Natural killer cell (primary cell): ENCODE results near the gene TBL1X. TPM values are rescaled to one million over a fixed set of nuclear protein-coding genes. Genes with fewer than 3 reads are reported as not detected.
A peak's percentile ranks its signal among the peaks of the same experiment; 100 is the strongest.

ENCODE experiments used
- ATAC-seq, 3 donors: fragments of 150-1000 bp in 2 of 3; fragments of 200-7000 bp in 1 of 3; cut with Tn5 transposase; 1 replicate in 1 of 3; 2 replicates in 2 of 3; pipeline ENCODE4 v1.10.0; 2021; ENCODE audit warnings: mild to moderate bottlenecking in 2 of 3, moderate library complexity in 2 of 3
- DNase-seq, 2 donors: peaks; one replicate each; pipeline versions ENCODE4 v3.0.0 to v3.0.0-alpha.2; 2013 to 2021; ENCODE audit warnings: mixed read lengths in 1 of 2
- H3K27ac ChIP-seq: one replicate; pipeline ENCODE4 v1.5.1; 2013; ENCODE audit warnings: mild to moderate bottlenecking, low read length
- H3K27me3 ChIP-seq: one replicate; pipeline ENCODE4 v1.6.1; 2013; ENCODE audit warnings: low read length; ENCODE audit not compliant: control insufficient read depth, insufficient read depth
- H3K36me3 ChIP-seq: one replicate; pipeline ENCODE4 v1.6.1; 2013; ENCODE audit warnings: low read length; ENCODE audit not compliant: control insufficient read depth, insufficient read depth
- H3K4me1 ChIP-seq: one replicate; pipeline ENCODE4 v1.6.1; 2013; ENCODE audit warnings: low read length; ENCODE audit not compliant: control insufficient read depth, insufficient read depth
- H3K4me3 ChIP-seq: one replicate; pipeline ENCODE4 v1.5.1; 2013; ENCODE audit warnings: low read length
- H3K9me3 ChIP-seq: one replicate; pipeline ENCODE4 v1.6.1; 2013; ENCODE audit warnings: low read length; ENCODE audit not compliant: control insufficient read depth, insufficient read depth
- H3K27ac Mint-ChIP-seq, 2 donors: one replicate each; pipeline ENCODE4 v1.8.0; 2022; ENCODE audit warnings: mild to moderate bottlenecking in 2 of 2, mixed read lengths in 2 of 2, moderate library complexity in 1 of 2
- H3K27me3 Mint-ChIP-seq, 2 donors: one replicate each; pipeline ENCODE4 v1.8.0; 2022; ENCODE audit warnings: low read depth in 2 of 2, mixed read lengths in 2 of 2
- H3K36me3 Mint-ChIP-seq: one replicate; pipeline ENCODE4 v1.8.0; 2022; ENCODE audit warnings: mixed read lengths
- H3K4me1 Mint-ChIP-seq, 2 donors: one replicate each; pipeline ENCODE4 v1.8.0; 2022; ENCODE audit warnings: mixed read lengths in 2 of 2
- H3K4me3 Mint-ChIP-seq: one replicate; pipeline ENCODE4 v1.8.0; 2022; ENCODE audit warnings: mild to moderate bottlenecking, moderate library complexity, mixed read lengths
- H3K9me3 Mint-ChIP-seq, 2 donors: one replicate each; pipeline ENCODE4 v1.8.0; 2022; ENCODE audit warnings: mixed read lengths in 2 of 2
- WGBS: methylation state at CpG from one replicate; pipeline ENCODE4 v1.1.7; 2013; ENCODE audit warnings: missing lambda C conversion rate; ENCODE audit not compliant: insufficient coverage; 5-methylcytosine and 5-hydroxymethylcytosine counted together
- intact Hi-C: fragments of 100-400 bp; cut with micrococcal nuclease; formaldehyde crosslinking; loops from one replicate; pipeline ENCODE4 v1.14.2; 2022
- total RNA-seq, 4 donors: library from RNA; stranded (reverse); fragments of 120-200 nt in 1 of 4; gene quantifications; one replicate each; pipeline versions ENCODE4 v1.2.3 to v1.2.4, GENCODE V29; 2013 to 2022
- TF ChIP-seq, protein P1 (sequence below): fragments of 200-600 bp; IDR thresholded peaks from one replicate; pipeline ENCODE4 v1.8.0; 2022; ENCODE audit warnings: antibody characterized with exemption

The TBL1X gene
- total RNA-seq, 3 donors from 2014 or later (not counting 1 experiment from before 2014, with no cell fraction given): 21.9 to 43.8 (median 32.7) TPM

DNA sequence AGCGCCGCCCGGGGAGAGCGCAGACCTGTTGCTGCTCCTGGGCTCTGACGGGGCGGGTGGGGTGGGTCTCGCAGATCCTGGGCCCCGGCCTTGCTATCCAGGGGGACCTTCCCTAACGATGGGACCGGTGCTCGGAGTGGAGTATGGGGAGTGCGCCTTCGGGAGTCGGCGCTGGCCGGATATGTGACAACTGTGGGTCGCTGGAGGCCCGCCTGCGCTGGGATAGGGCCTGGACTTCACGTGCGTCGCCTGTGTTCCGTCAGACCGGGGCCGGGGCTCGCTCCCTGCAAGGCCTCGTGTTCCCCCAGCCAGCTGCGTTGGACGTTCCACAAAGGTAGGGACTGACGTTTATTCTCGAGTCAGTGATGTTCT, 1.3 kb downstream of the TBL1X start:
- ATAC-seq: no peak
- Mint-ChIP-seq H3K4me3 (peak overlapping the region; percentile 81), H3K4me1 (peaks cover 34 to 38% of the 10 kb centered on the region in 2 donors), H3K27me3 (peaks cover 0 to 8% of the 10 kb centered on the region in 2 donors), H3K27ac (peak overlapping the region; percentile 53 to 60), H3K9me3 (no peaks in the 10 kb centered on the region), H3K36me3 (no peaks in the 10 kb centered on the region)
- H3K4me1 ChIP-seq: peaks cover 41% of the 10 kb centered on the region
- peak overlapping the region; percentile 35 for H3K27ac ChIP-seq
- DNase-seq: peak in 1 of 2 donors; percentile 27
- intact Hi-C loops: no loop called here
- H3K9me3 ChIP-seq: no peaks in the 10 kb centered on the region
- TF ChIP-seq, protein P1, sequence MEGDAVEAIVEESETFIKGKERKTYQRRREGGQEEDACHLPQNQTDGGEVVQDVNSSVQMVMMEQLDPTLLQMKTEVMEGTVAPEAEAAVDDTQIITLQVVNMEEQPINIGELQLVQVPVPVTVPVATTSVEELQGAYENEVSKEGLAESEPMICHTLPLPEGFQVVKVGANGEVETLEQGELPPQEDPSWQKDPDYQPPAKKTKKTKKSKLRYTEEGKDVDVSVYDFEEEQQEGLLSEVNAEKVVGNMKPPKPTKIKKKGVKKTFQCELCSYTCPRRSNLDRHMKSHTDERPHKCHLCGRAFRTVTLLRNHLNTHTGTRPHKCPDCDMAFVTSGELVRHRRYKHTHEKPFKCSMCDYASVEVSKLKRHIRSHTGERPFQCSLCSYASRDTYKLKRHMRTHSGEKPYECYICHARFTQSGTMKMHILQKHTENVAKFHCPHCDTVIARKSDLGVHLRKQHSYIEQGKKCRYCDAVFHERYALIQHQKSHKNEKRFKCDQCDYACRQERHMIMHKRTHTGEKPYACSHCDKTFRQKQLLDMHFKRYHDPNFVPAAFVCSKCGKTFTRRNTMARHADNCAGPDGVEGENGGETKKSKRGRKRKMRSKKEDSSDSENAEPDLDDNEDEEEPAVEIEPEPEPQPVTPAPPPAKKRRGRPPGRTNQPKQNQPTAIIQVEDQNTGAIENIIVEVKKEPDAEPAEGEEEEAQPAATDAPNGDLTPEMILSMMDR: no peak
- H3K4me3 ChIP-seq: peak overlapping the region; percentile 73
- H3K36me3 ChIP-seq: no peaks in the 10 kb centered on the region
- H3K27me3 ChIP-seq: no peaks in the 10 kb centered on the region
- 6% methylated on average over 31 of the region's 31 CpGs for WGBS

DNA sequence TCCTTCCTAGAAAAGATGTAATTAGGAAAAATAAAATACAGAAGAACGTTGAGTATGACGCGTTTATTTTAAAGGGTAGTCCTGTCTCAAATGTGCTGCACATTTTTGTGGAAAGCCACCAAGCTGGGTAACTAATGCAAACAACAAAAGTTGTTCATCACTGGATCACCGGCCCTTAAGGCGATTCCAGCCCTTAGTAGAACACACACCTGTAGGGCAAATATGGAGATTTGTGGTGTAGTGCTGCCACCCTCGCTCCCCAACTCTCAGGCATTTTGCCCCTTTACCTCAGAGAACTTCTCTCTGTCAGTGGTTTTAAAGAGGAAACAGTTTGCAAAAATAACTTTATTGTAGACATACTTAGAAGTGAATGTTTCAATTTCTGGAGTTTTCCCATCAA, 1.9 kb downstream of the TBL1X start:
- H3K27me3 Mint-ChIP-seq: peaks cover 0 to 8% of the 10 kb centered on the region in 2 donors
- intact Hi-C loops: no loop called here
- peaks cover 32 to 36% of the 10 kb centered on the region in 2 donors for H3K4me1 Mint-ChIP-seq
- Histone ChIP-seq H3K9me3 (no peaks in the 10 kb centered on the region), H3K27ac (no peak overlapping the region), H3K36me3 (no peaks in the 10 kb centered on the region), H3K27me3 (no peaks in the 10 kb centered on the region), H3K4me1 (peaks cover 41% of the 10 kb centered on the region), H3K4me3 (peak overlapping the region; percentile 73)
- H3K36me3 Mint-ChIP-seq: no peaks in the 10 kb centered on the region
- H3K9me3 Mint-ChIP-seq: no peaks in the 10 kb centered on the region
- peak overlapping the region; percentile 81 for H3K4me3 Mint-ChIP-seq
- DNase-seq: peak in 1 of 2 donors; percentile 26
- peak overlapping the region; percentile 53 to 60 for H3K27ac Mint-ChIP-seq
- TF ChIP-seq, protein P1: no peak
- 75% methylated on average over 3 of the region's 6 CpGs for WGBS
- no peak for ATAC-seq

DNA sequence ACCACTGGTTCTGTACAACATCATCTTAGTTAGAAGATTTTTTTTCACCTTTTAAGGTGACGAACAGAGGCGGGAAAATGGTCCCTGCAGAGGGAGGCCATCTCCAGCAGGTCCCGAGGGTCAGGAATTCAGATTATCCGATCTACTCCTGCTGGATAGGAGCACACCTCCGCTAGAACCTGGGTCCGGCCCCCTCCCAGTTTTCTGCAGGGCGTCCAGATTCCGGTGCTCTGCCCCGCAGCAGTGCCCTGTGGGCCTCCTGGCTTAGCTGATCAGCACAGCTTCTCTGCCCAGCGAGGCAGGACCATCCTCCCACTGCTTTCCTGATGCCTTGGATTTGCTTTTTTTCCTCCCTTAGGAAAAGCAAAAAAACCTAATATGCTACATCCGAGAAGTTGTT, 2.3 kb downstream of the TBL1X start:
- TF ChIP-seq, protein P1: no peak
- peaks cover 28 to 32% of the 10 kb centered on the region in 2 donors for H3K4me1 Mint-ChIP-seq
- Histone ChIP-seq H3K27ac (no peak overlapping the region), H3K9me3 (no peaks in the 10 kb centered on the region), H3K4me3 (no peak overlapping the region), H3K36me3 (no peaks in the 10 kb centered on the region), H3K4me1 (peaks cover 40% of the 10 kb centered on the region), H3K27me3 (no peaks in the 10 kb centered on the region)
- 92% methylated on average over 10 of the region's 11 CpGs for WGBS
- no peaks in the 10 kb centered on the region for H3K9me3 Mint-ChIP-seq
- DNase-seq: no peak
- H3K27ac Mint-ChIP-seq: peak overlapping the region in 1 of 2 donors; percentile 60
- intact Hi-C loops: no loop called here
- peak overlapping the region; percentile 81 for H3K4me3 Mint-ChIP-seq
- ATAC-seq: no peak
- H3K27me3 Mint-ChIP-seq: peaks cover 0 to 8% of the 10 kb centered on the region in 2 donors
- H3K36me3 Mint-ChIP-seq: no peaks in the 10 kb centered on the region

DNA sequence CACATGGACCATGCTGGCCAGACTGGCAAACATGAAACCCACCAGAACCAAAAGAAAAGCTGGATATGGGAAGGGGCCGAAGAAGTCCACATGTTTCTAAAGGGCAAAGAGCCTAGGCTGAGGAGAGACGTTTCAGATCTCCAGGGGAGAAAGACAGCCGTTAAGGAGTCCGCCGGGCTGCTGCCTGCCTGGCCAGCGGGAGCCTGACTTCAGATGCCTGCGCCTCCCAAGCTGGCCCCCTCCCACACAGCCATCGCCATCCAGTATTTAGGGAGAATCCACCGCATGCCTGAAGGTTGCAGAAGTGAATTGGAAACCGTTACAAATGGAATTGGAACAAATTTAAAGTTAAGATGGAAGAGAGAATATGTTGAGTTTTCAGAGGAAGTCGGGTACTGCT, 2.9 kb downstream of the TBL1X start:
- Mint-ChIP-seq H3K36me3 (no peaks in the 10 kb centered on the region), H3K4me3 (no peak overlapping the region), H3K9me3 (no peaks in the 10 kb centered on the region), H3K4me1 (peaks cover 22 to 26% of the 10 kb centered on the region in 2 donors), H3K27ac (no peak overlapping the region), H3K27me3 (peaks cover 0 to 8% of the 10 kb centered on the region in 2 donors)
- intact Hi-C loops: no loop called here
- no peaks in the 10 kb centered on the region for H3K9me3 ChIP-seq
- ATAC-seq (no peak), DNase-seq (no peak)
- peaks cover 34% of the 10 kb centered on the region for H3K4me1 ChIP-seq
- no peaks in the 10 kb centered on the region for H3K27me3 ChIP-seq
- no peaks in the 10 kb centered on the region for H3K36me3 ChIP-seq
- H3K4me3 ChIP-seq: no peak overlapping the region
- TF ChIP-seq, protein P1: no peak
- 95% methylated on average over 11 of the region's 11 CpGs for WGBS
- H3K27ac ChIP-seq: no peak overlapping the region
